Measurements from ENCODE around the gene TTLL5. TPM values are rescaled to one million over a fixed set of nuclear protein-coding genes. Genes with fewer than 3 reads are reported as not detected.

The TTLL5 gene
- total RNA-seq, 4 donors from 2014 or later = 15.7 to 46.2 (median 24.1) TPM

DNA sequence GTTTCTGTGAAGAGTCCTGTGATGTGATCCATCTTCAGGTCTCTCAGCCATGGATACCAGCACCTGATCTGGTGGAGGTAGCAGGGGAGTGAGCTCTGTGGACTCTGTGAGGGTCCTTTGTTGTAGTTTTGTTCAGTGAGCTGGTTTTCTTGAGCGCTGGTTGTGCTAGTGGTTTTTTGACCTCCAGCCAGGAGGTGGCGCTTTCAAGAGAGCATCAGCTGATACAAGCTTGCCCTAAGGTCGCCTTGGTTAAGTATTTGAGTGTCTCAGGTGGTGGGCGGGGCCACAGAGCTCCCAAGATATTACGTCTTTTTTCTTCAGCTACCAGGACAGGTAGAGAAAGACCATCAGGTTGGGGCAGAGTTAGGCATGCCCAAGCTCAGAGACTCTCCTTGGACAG, 139.7 kb downstream of the TTLL5 start:
- TF ChIP-seq, protein P1, sequence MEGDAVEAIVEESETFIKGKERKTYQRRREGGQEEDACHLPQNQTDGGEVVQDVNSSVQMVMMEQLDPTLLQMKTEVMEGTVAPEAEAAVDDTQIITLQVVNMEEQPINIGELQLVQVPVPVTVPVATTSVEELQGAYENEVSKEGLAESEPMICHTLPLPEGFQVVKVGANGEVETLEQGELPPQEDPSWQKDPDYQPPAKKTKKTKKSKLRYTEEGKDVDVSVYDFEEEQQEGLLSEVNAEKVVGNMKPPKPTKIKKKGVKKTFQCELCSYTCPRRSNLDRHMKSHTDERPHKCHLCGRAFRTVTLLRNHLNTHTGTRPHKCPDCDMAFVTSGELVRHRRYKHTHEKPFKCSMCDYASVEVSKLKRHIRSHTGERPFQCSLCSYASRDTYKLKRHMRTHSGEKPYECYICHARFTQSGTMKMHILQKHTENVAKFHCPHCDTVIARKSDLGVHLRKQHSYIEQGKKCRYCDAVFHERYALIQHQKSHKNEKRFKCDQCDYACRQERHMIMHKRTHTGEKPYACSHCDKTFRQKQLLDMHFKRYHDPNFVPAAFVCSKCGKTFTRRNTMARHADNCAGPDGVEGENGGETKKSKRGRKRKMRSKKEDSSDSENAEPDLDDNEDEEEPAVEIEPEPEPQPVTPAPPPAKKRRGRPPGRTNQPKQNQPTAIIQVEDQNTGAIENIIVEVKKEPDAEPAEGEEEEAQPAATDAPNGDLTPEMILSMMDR (IDR thresholded peaks at IDR 0.05; ENCODE audit: low read depth) = no peak

DNA sequence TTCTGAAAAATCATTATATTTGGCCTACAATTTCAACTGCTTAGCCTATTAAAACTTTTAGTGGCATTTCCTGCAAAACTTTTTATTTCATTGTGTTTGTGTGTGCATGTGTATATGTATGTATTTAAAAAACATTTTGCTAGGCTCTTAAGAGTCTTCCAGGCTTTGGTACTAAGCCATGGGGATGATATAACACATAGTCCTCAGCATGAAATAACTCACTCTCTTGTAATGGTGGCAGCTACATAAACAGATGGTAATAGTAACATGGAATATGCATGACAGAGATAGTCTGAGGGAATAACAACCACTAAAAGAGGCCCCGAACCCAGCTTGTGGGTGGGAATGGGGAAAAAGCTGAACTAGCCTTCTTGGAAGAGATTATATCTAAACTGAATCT, 141.4 kb downstream of the TTLL5 start:
- TF ChIP-seq, protein P1 (IDR thresholded peaks at IDR 0.05; ENCODE audit: low read depth) = no peak

DNA sequence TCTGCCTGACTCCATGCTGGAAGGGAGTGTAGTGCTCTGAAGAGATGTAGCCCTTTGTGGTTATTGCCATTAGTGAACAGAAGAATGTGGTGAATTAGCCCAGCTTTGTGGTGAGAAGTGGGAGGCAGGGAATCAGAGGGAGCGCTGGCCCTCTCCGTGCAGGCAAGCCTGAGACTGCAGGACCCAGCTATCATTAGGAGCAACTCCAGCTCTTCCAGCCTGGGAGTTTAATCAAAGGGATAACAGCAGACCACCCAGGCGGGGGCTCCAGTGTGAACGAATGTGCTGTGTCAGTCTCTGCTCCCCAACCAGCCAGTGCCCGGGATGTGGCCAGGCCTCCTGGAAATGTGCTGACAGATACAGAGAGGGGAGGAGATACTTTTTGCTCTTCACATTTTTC, 142.7 kb downstream of the TTLL5 start:
- TF ChIP-seq, protein P1 (IDR thresholded peaks at IDR 0.05; ENCODE audit: low read depth) = no peak

DNA sequence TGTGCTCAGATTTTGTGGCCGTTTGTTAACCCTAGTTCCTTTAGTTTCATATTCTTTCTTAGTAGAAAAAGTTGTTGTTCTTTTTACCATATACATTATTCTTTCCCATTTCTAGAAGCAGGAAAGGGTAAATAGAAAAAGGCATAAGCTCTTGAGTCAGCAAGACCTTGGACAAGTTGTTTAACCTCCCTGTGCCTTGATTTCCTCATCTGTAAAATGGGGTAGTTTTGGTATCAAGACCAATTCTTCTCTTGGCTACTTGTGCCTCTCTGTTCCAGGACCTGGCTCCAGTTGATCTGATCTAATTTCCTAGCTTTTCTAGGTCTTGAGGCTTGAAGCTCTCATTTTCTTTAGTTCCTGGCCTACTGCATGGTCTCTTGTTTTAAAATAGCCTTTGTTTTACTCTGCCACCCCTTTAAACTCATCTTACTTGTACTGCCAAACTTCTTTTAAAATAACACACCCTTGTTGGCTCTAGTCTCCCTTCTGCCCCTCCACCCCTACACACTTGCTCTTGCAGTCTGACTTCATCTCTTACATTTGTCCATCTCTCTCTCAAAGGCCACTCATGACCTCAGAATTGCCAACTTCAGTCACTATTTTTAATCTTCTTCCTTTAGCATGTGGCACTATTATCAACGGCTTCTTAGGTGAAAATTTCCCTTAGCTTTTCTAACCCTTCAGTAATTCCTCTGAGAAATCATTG, 143.7 kb downstream of the TTLL5 start:
- TF ChIP-seq, protein P1 (IDR thresholded peaks at IDR 0.05; ENCODE audit: low read depth) = no peak

DNA sequence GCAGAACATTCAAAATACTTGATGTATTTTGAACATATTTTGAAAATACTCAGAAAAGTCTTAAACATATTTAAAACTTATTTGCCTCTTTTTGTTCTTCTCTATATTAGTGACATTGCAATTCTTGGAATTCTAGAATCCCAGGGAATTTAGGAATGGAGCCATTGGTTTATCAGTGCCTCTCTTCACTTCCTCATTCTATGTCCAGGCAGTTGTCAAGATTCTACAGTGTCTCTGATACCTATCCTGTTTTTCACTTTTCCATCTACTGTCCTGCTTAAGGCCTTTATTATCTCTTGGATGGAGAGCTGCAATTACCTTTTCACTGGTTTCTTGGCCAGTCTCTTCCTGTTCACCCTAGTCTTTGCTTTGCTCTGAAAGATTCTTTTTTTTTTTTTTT, 144.6 kb downstream of the TTLL5 start:
- TF ChIP-seq, protein P1 (IDR thresholded peaks at IDR 0.05; ENCODE audit: low read depth) = no peak

DNA sequence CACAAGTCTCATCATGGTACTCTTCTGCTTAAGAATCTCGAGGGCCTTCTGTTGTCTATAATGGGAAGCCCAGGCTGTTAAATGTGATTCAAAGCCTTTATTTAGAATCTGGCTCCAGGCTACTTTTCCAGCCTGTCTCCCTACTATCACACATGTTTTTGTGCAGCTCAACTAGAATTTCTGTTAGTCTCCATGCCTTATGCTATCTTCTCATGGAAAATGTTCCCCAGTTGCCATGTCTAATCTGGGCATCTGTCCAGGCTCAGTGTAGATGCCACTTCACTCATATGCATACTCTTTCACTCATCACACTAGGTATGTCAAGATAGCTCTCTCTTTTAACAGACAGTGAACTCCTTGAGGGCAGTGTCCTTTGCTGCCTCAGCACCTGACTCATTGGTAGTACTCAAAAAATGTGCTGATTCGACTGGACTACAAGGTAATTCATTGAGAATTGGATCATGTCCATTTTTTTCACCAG, 145.3 kb downstream of the TTLL5 start:
- TF ChIP-seq, protein P1 (IDR thresholded peaks at IDR 0.05; ENCODE audit: low read depth) = no peak

DNA sequence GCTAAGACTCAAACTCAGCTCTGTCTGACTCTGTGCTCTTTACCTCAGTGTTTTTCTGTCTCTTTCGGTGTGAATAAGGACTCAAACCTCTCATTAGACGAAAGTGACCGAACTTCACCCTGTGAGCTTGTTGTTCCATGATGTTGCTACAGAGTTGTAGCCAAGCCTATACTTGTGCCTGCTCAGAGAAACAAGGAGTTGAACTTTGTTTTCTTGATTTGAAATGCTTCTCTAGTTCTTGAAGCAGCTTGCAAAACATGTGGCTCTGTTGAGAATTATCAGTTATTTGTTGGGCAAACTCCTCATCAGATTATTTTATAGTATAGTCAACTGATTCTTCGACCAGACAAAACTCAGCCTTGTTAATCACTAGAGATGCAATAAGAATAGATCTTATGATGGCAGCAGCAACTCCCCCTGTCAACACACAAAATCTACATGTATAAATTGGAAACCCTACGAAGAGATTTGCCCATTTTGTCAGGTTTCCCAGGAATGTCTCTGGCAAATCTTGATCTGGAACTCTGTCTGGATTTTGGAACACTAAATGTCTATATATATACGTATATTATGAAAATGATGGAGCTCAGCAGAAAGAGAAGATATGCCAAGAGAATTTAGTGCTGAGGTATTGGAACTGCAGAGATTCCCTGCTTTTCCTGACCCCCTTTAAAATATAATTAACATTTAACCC, 146.8 kb downstream of the TTLL5 start:
- TF ChIP-seq, protein P1 (IDR thresholded peaks at IDR 0.05; ENCODE audit: low read depth) = no peak

Data from subcutaneous adipose tissue (tissue), 4 donors.